Measurements from ENCODE around the gene MOSMO. TPM values are rescaled to one million over a fixed set of nuclear protein-coding genes. Genes with fewer than 3 reads are reported as not detected.

Gene MOSMO
- total RNA-seq, 2 experiments from 2014 or later, result 5.4 to 7.0 TPM

- H3K27ac Mint-ChIP-seq, result no peak overlapping the region
- H3K4me1 Mint-ChIP-seq (ENCODE audit: low read depth), result peaks cover 5% of the 10 kb centered on the region
- no peaks in the 10 kb centered on the region for H3K9me3 Mint-ChIP-seq
- intact Hi-C loops (cut with micrococcal nuclease), result no loop called here
- TF ChIP-seq, protein P1, sequence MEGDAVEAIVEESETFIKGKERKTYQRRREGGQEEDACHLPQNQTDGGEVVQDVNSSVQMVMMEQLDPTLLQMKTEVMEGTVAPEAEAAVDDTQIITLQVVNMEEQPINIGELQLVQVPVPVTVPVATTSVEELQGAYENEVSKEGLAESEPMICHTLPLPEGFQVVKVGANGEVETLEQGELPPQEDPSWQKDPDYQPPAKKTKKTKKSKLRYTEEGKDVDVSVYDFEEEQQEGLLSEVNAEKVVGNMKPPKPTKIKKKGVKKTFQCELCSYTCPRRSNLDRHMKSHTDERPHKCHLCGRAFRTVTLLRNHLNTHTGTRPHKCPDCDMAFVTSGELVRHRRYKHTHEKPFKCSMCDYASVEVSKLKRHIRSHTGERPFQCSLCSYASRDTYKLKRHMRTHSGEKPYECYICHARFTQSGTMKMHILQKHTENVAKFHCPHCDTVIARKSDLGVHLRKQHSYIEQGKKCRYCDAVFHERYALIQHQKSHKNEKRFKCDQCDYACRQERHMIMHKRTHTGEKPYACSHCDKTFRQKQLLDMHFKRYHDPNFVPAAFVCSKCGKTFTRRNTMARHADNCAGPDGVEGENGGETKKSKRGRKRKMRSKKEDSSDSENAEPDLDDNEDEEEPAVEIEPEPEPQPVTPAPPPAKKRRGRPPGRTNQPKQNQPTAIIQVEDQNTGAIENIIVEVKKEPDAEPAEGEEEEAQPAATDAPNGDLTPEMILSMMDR (IDR thresholded peaks at IDR 0.05), result no peak
- peaks cover 31% of the 10 kb centered on the region for H3K36me3 Mint-ChIP-seq (ENCODE audit: low read depth)
- DNase-seq (no peak), ATAC-seq (no peak)
- POLR2A ChIA-PET, result interaction anchor here (1.0 kb wide), 1 partner anchor 8 kb away, joined by 4 read pairs; no protein-coding TSS in a partner anchor
- H3K27me3 Mint-ChIP-seq, result no peaks in the 10 kb centered on the region
- CTCF ChIA-PET, result interaction anchor here (1.1 kb wide), 1 partner anchor 93 kb away, joined by 4 read pairs; no protein-coding TSS in a partner anchor
- H3K4me3 Mint-ChIP-seq, result no peak overlapping the region
Measured at GRCh38 chr16:21984062-21984461, 23.8 kb upstream of the MOSMO start.

GRCh38 chr16:21985524-21985923 is 22.4 kb upstream of the MOSMO start:
- intact Hi-C loops (cut with micrococcal nuclease), result no loop called here
- Mint-ChIP-seq H3K4me1 (ENCODE audit: low read depth) (peaks cover 5% of the 10 kb centered on the region), H3K27ac (no peak overlapping the region), H3K9me3 (no peaks in the 10 kb centered on the region), H3K4me3 (no peak overlapping the region), H3K27me3 (no peaks in the 10 kb centered on the region), H3K36me3 (ENCODE audit: low read depth) (peaks cover 21% of the 10 kb centered on the region)
- ATAC-seq (no peak), DNase-seq (no peak)
- ChIA-PET POLR2A (no interaction called here), CTCF (no interaction called here)
- TF ChIP-seq, protein P1 (IDR thresholded peaks at IDR 0.05), result no peak

- ATAC-seq, result no peak
- intact Hi-C loops (cut with micrococcal nuclease), result no loop called here
- TF ChIP-seq, protein P1 (IDR thresholded peaks at IDR 0.05), result no peak
Measured at GRCh38 chr16:21986692-21987246, 21.1 kb upstream of the MOSMO start.

GRCh38 chr16:21987498-21987897 is 20.4 kb upstream of the MOSMO start:
- ChIA-PET POLR2A (no interaction called here), CTCF (interaction anchor here (1.5 kb wide), 1 partner anchor 13 kb away, joined by 3 read pairs; the partner anchor contains the start of gene PDZD9)
- no peaks in the 10 kb centered on the region for H3K9me3 Mint-ChIP-seq
- TF ChIP-seq, protein P1 (IDR thresholded peaks at IDR 0.05), result no peak
- no peak for ATAC-seq
- no peak overlapping the region for H3K4me3 Mint-ChIP-seq
- peaks cover 9% of the 10 kb centered on the region for H3K36me3 Mint-ChIP-seq (ENCODE audit: low read depth)
- intact Hi-C loops (cut with micrococcal nuclease), result no loop called here
- H3K27me3 Mint-ChIP-seq, result no peaks in the 10 kb centered on the region
- DNase-seq, result no peak
- H3K27ac Mint-ChIP-seq, result no peak overlapping the region
- H3K4me1 Mint-ChIP-seq (ENCODE audit: low read depth), result peaks cover 11% of the 10 kb centered on the region

More at GRCh38 chr16:21986692-21987246, 21.1 kb upstream of the MOSMO start:
- DNase-seq, result no peak
- Mint-ChIP-seq H3K4me1 (ENCODE audit: low read depth) (peaks cover 9% of the 10 kb centered on the region), H3K4me3 (no peak overlapping the region), H3K9me3 (no peaks in the 10 kb centered on the region), H3K36me3 (ENCODE audit: low read depth) (peaks cover 14% of the 10 kb centered on the region), H3K27ac (no peak overlapping the region), H3K27me3 (no peaks in the 10 kb centered on the region)
- ChIA-PET POLR2A (no interaction called here), CTCF (interaction anchor here (0.8 to 1.5 kb wide), 2 partner anchors 13 to 201 kb away, joined by 3 to 4 read pairs; partner anchors contain the start of gene PDZD9)

GRCh38 chr16:21989133-21989532 is 18.8 kb upstream of the MOSMO start:
- TF ChIP-seq, protein P1 (IDR thresholded peaks at IDR 0.05), result no peak
- ChIA-PET CTCF (interaction anchor here (0.9 to 3.0 kb wide), 5 partner anchors 7 to 200 kb away, joined by 3 to 35 read pairs (median 11); partner anchors contain the start of gene PDZD9), POLR2A (interaction anchor here (1.4 kb wide), 1 partner anchor 37 kb away, joined by 4 read pairs; the partner anchor contains the start of gene UQCRC2)
- H3K4me3 Mint-ChIP-seq, result no peak overlapping the region
- DNase-seq (no peak), ATAC-seq (no peak)
- H3K27me3 Mint-ChIP-seq, result no peaks in the 10 kb centered on the region
- intact Hi-C loops (cut with micrococcal nuclease), result no loop called here
- H3K4me1 Mint-ChIP-seq (ENCODE audit: low read depth), result peaks cover 11% of the 10 kb centered on the region
- H3K36me3 Mint-ChIP-seq (ENCODE audit: low read depth), result peaks cover 4% of the 10 kb centered on the region
- no peak overlapping the region for H3K27ac Mint-ChIP-seq
- H3K9me3 Mint-ChIP-seq, result no peaks in the 10 kb centered on the region

All from activated CD8-positive, alpha-beta T cell treated with anti-CD3 and anti-CD28 coated beads for 36 hours (primary cell).